Measurements from ENCODE around the gene NR2F2.
"Not testable (repeated sequence)": the region's sequence is repeated elsewhere in the genome, so short reads cannot be mapped to it uniquely, and the experiment has no call there.

NR2F2 gene

DNA sequence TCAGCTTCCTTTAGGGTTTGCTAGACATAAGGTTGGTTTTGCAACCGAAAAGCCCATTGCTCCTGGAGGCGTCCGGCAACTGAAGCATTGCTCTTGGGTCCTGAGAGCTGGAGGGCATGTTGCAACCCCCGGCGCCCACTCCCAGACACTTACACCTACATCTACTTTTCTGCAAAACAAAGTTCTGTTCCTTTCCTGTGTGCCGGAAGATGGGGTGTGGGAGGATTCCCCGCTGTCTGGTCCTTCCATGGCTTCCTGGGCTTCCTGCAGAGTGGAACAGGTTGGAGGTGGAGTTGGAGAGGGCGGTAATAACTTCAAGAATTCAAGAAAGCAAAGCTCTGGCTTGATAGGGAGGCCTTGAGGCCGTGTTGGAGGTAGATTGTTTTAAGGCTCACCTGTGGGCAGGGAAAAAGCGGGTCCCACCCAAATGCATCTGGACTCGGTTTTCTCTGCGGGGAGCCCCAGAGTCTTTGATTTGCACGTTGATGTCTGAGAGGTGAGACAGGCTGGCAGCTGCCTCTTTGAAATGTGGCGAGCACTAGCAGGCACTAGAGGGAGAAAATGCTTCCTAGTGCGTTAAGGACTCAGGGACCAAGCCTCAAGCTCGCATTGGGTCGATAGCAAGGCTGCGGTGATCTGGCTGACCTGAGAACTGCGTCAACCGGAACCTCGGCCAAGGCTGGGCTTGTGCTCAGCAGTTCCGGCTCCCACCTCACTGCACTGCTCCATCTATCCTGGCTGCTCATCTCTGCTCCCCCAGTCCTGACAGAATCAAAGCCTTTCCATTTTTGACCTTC, 39.5 kb downstream of the NR2F2 start:
- no peak for DNase-seq

DNA sequence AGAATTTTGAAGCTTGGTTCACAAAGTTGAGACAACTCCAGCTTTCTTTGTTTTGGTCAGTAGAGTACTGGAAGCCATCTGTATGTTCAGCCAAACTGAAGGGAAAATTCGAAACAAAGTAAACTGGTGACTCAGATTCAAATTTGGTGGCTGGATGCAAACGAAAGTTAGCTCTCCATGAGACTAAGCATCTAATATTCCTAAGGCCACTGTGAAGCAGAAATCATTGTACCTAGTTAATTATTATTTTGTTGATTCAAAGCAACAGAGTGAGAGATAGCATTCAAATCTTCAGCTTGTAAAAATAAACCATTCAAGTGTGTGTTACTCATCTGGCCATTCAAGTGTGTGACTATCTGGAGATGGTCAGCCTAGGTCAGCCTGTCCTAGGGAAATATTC, 42.1 kb downstream of the NR2F2 start:
- DNase-seq, result no peak

DNA sequence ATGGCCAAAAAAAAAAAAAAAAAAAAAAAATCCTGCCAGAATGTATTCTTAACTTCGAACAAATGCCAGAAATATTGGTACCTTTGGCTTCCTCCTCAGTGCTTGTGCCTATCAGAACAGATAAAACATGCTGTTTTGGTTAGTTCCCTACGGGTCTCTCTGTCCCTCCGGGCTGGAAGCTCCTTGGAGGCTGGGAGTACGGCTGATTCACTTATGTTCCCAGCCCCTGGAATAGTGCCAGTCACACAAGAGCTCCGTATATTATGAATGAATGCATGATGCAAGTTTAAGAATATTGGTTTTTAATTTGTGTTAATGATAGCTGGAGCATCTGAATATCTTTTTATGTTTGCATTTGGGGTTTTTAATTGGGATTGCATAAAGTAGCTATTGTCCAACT, 44.0 kb downstream of the NR2F2 start:
- DNase-seq, result no peak

DNA sequence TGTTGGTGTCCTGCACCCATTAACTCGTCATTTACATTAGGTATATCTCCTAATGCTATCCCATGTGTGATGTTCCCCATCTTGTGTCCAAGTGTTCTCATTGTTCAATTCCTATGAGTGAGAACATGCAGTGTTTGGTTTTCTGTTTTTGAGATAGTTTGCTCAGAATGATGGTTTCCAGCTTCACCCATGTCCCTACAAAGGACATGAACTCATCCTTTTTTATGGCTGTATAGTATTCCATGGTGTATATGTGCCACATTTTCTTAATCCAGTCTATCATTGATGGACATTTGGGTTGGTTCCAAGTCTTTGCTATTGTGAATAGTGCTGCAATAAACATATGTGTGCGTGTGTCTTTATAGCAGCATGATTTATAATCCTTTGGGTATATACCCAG, 49.1 kb downstream of the NR2F2 start:
- not testable (repeated sequence) for DNase-seq

DNA sequence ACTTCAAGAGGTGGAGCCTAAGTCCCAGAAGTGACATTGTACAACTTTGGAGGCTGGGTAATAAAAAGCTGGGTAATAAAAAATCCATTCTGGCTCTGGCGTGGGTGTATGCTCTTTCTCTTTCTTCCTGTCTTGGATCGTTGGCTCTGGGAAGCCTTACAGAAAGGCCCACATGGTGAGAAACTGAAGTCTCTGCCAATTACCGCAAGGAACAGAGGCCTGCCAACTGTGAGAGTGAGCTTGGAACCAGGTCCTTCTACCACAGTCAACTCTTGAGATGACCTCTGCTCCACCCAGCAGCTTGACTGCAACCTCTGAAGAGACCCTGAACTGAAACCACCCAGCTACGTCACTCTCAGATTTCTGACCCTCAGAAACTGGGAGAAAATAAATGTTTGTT, 51.0 kb downstream of the NR2F2 start:
- no peak for DNase-seq

DNA sequence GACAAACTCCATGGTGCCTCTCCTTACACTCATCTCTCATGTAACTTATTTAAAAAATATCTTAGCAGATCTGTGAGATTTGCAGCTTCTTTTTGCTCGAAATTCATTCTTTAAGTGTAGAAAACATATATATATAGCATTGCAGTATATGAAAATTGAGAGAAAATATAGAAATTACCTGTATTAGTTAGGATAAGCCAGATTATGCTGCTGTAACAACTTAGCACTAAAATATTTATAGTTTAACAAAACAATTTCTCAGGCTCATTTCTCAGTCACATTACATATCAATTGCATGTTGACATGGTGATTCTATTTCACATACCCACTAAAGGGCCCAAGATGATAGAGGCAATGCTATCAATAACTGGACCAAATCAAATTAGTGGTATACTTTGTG, 54.7 kb downstream of the NR2F2 start:
- no peak for DNase-seq

DNA sequence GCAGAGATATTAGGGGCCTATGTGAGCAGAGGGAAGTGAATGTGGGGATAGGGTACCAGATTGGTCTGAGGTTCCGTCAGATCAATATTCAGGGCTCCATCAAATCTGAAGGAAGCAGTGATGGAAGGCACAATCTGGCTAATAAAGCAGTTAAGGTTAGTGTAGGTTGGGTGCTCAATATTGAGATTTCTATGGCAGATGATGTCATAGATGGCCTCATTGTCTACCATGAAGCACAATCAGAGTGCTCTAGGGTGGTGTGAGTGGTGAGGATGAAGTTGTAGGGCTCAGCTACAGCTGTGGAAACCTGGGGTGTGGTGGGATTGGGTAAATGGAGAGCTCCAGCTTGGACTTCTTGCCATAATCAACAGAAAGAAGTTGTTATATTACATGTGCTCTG, 58.2 kb downstream of the NR2F2 start:
- no peak for DNase-seq

All from activated gamma-delta T cell (primary cell).